ENCODE results near the gene PTPN4.
"Not testable (repeated sequence)": the region's sequence is repeated elsewhere in the genome, so short reads cannot be mapped to it uniquely, and the experiment has no call there.

PTPN4 gene

GRCh38 chr2:119769645-119770044 lies 9.9 kb downstream of the PTPN4 start:
- DNase-seq: no peak

DNA sequence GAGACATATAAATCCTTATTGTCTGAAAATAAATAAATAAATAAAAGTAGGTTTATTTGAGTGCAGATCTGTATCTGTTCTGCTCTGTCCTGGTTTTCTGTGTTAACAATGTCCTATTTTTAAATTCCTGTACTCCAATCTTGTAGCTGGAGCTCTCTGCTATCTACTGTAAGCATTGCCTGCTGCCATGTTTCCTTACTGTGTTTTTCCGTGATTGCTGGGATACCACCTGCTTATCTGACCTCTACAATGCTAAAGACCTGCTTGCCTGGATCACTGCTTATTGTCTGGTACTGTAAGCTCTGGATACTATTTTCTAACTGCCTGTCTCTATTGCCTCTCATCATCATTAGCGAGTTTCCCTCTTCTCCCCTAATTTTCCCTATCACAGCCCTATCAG lies 11.6 kb downstream of the PTPN4 start:
- DNase-seq: no peak

- DNase-seq: no peak
Measured at GRCh38 chr2:119772128-119772527, 12.4 kb downstream of the PTPN4 start.

DNA sequence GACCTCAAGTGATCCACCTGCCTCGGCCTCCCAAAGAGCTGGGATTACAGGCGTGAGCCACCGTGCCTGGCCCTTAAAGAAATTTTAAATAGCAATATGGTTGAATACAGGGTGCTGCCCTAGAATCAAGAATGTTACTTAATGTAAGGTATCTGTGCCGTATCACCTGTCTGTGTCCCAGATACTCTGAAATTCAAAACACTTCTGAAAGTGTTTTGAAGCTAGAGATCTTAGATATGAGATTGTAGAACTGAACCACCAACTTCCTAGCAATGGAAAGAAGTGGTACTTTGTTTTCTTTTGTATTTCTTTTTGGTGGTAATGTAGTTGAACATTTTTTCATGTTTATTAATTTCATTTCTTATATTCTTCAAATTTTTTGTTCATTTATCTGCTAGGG lies 13.0 kb downstream of the PTPN4 start:
- DNase-seq: no peak

- DNase-seq: no peak
Measured at GRCh38 chr2:119774026-119774425, 14.3 kb downstream of the PTPN4 start.

GRCh38 chr2:119775102-119775501 lies 15.4 kb downstream of the PTPN4 start:
- DNase-seq: no peak

GRCh38 chr2:119782308-119783027 lies 22.7 kb downstream of the PTPN4 start:
- DNase-seq: no peak

DNA sequence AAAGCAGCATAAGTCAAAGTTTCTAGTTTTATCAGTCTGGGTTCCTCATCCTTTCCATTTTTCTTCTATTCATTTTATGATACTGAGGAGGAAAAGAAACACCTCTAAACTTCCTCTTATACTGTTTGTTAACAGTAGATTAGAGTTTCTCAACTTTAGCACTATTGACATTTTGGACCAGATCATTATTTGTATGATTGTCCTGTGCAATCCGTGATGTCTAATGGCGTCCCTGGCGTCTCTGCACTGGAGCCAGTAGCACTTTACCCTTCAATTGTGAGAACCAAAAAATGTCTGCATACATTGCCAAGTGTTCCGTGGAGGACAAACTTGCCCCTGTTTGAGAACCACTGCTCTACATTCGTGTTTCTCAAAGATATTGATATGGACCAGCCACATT lies 25.2 kb downstream of the PTPN4 start:
- no peak for DNase-seq

DNA sequence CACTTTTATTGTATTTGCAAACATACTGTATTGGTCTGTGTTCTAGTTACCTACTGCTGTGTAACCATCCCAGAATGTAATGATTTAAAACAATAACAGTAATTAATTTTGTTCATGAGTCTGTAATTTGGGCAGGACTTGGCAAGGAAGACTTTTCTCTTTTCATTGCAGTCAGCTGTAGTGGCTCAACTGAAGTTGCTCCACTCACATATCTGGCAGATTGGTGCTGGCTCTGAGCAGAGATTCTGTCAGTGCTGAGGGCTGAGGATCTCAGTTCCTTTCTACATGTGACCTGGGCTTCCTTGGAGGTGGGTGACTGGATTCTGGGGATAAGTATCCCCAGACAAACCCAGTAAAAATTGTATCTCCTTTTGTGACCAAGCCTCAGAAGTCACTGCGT lies 26.6 kb downstream of the PTPN4 start:
- DNase-seq: no peak

DNA sequence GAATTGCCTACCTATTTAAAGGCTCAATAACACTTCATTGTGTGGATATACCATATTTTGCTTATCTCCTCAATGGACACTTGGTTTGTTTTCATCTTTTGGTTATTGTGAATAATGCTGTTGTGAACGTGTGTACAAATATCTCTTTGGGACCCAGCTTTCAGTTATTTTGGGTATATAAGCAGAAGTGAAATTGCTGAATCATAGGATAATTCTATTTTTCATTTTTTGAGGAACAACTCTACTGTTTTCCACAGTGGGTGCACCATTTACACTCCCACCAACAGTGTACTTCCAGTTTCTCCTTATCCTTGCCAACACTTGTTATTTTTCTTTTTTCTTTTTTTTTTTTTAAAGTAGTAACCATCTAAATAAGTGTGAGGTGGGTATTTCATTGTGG lies 29.0 kb downstream of the PTPN4 start:
- DNase-seq: no peak

DNA sequence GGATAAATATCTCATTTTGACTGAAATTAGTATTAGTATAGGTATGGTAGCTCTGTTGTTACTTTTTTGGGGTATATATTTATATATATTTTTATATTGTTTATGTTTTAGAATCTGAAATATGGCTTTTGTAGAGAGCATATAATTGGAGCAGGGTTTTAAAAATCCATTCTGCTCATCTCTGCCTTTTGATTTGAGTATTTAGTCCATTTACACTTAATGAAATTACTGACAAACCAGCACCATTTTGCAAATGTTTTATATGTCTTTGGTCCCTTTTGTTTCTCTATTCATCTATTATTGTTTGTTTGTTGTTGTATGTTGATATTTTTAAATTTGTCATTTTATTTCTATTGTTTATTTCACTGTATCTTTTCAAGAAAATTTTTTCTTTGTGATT lies 30.7 kb downstream of the PTPN4 start:
- no peak for DNase-seq

DNA sequence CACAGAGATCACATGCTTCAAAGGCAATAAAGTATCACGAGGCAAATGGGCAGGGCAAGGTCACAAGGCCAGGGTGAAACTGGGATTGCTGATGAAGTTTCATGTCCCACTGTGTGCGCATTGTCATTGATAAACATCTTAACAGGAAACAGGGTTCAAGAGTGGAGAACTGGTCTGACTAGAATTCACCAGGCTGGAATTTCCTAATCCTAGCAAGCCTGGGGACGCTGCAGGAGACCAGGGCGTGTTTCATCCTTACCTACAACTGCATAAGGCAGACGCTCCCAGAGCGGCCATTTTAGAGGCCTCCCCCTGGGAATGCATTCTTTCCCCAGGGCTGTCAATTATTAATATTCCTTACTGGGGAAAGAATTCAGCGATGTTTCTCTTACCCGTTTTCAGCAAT lies 33.2 kb downstream of the PTPN4 start:
- no peak for DNase-seq

DNA sequence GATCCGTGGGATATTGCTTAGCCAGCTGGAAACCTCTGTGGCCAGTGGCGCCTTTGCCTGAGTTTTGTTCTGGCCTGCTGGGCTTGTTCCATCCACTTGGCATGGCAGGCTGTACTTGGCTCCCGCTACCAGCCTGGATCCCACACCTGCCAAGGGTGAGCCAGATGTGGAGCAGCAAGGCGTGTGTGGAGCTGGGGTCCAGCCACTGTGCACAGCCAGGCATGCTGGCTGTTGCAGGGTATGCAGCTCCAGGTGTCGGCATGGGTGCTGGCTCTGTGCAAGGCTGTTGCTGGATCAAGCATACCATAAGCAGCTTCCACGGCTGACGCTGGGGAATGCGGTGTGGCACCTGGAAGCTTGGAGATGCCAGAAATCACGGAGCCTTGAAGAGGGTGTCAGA lies 34.5 kb downstream of the PTPN4 start:
- DNase-seq: no peak

- no peak for DNase-seq
Measured at GRCh38 chr2:119795309-119796303, 35.9 kb downstream of the PTPN4 start.

DNA sequence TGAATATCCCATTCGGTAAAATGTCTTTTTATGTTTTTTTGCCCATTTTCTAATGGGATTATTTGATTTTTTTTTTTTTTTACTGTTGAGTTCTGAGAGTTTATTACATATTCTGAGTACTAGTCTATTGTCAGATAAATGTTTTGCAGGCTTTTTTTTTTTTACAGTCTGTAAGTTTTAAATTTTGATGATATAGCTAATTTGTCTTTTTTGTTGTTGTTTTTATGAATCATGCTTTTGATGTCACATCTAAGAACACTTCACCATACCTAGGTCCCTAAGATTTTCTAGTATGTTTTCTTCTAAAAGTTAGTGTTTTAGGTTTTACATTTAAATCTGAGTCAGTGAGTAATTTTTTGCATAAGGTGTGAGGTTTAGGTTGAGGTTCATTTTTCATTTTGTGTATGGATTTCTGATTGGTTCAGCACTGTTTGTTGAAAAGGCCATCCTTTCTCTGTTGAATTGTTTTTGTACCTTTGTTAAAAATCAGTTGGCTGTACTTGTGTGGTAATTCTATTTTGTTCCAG lies 40.7 kb downstream of the PTPN4 start:
- DNase-seq: no peak

- DNase-seq: no peak
Measured at GRCh38 chr2:119801040-119801439, 41.3 kb downstream of the PTPN4 start.

DNA sequence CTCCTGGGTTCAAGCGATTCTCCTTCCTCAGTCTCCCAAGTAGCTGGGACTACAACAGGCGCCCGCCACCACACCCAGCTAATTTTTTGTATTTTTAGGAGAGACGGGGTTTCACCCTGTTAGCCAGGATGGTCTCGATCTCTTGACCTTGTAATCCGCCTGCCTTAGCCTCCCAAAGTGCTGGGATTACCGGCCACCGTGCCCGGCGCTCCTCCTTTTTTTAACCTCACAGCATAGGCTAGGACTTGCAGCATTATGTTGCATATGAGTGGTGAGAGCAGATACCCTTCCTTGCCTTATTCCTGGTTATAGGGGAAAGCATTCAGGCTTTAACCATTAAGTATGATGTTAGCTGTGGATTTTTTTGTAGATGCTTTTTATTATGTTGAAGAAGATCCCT lies 42.3 kb downstream of the PTPN4 start:
- not testable (repeated sequence) for DNase-seq

- no peak for DNase-seq
Measured at GRCh38 chr2:119803101-119803500, 43.4 kb downstream of the PTPN4 start.

DNA sequence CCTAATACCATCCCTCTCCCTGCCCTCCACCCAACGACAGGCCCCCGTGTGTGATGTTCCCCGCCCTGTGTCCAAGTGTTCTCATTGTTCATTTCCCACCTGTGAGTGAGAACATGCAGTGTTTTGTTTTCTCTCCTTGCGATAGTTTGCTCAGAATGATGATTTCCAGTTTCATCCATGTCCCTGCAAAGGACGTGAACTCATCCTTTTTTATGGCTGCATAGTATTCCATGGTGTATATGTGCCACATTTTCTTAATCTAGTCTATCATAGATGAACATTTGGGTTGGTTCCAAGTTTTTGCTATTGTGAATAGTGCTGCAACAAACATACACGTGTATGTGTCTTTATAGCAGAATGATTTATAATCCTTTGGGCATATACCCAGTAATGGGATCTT lies 44.7 kb downstream of the PTPN4 start:
- DNase-seq: not testable (repeated sequence)

DNA sequence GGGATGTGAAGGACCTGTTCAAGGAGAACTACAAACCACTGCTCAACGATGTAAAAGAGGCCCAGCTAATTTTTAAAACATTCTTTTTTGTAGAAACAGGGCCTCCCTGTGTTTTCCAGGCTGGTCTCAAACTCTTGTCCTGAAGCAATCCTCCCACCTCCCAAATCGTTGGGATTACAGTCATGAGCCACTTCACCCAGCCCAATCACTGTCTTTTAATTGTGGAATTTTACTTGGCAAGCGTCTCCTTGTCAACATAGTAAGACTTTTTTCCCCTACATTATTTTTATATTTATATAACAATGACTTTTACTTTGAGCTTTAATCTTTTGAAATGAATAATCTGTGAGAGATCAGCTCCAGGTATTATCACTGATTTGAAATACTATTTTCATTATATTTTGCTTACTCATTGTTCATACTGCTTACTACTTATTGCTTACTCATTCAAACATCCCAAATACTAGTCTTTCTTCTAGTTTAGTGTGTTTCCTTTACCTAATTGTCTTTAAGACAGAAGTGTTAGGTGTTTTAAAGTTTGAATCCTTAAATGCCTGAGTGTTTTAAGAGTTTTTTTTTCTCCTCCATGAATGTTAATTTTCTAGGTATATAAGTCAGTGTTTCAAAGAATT lies 48.9 kb downstream of the PTPN4 start:
- DNase-seq: no peak

- no peak for DNase-seq
Measured at GRCh38 chr2:119809339-119810048, 49.8 kb downstream of the PTPN4 start.

GRCh38 chr2:119810049-119810630 lies 50.4 kb downstream of the PTPN4 start:
- DNase-seq: no peak

Data from CD4-positive, alpha-beta T cell treated with Interleukin-6 for 4 hours (primary cell).